GM12801 (cell line): ENCODE measurements around the gene ARHGEF37.

Source experiments
- CTCF ChIP-seq: IDR thresholded peaks from one replicate; pipeline ENCODE4 v1.5.1; 2011; ENCODE audit warnings: control low read depth; ENCODE audit not compliant: insufficient read length; ENCODE audit errors: extremely low read depth

The ARHGEF37 gene

GRCh38 chr5:149584121-149584520, 2.8 kb downstream of the ARHGEF37 start:
- no peak for TF ChIP-seq CTCF

GRCh38 chr5:149585910-149586309, 4.6 kb downstream of the ARHGEF37 start:
- no peak for TF ChIP-seq CTCF

GRCh38 chr5:149586708-149587318, 5.5 kb downstream of the ARHGEF37 start:
- no peak for TF ChIP-seq CTCF

GRCh38 chr5:149588936-149589335, 7.6 kb downstream of the ARHGEF37 start:
- no peak for TF ChIP-seq CTCF

- TF ChIP-seq CTCF, result no peak
Observed at GRCh38 chr5:149593370-149593769, 12.1 kb downstream of the ARHGEF37 start.

- TF ChIP-seq CTCF, result no peak
Observed at GRCh38 chr5:149594206-149594895, 13.1 kb downstream of the ARHGEF37 start.

- no peak for TF ChIP-seq CTCF
Observed at GRCh38 chr5:149596712-149597111, 15.4 kb downstream of the ARHGEF37 start.
